Naive thymus-derived CD8-positive, alpha-beta T cell (primary cell): ENCODE results near the gene GGPS1. TPM values are rescaled to one million over a fixed set of nuclear protein-coding genes. Genes with fewer than 3 reads are reported as not detected.
"Not testable (repeated sequence)": the region's sequence is repeated elsewhere in the genome, so short reads cannot be mapped to it uniquely, and the experiment has no call there.

Experiments
- ATAC-seq, 2 donors: fragments of 150-1000 bp; cut with Tn5 transposase in 1 of 2; sonication (Bioruptor Pico), chemical (Tn5 transposase) in 1 of 2; 1 replicate in 1 of 2; 2 replicates in 1 of 2; pipeline ENCODE4 v1.10.0; 2021; ENCODE audit warnings: mild to moderate bottlenecking in 2 of 2, moderate library complexity in 2 of 2
- POLR2A ChIA-PET: fragments of 350-600 bp; sonication (Branson Sonifier 250); formaldehyde crosslinking; loops from one replicate; lab custom pipeline; 2021; ENCODE audit warnings: antibody characterized with exemption; lab: Charles Lee
- DNase-seq, 10 donors: peaks; one replicate each; pipeline versions ENCODE4 v3.0.0 to v3.0.0-alpha.2; 2020 to 2022
- H3K27ac Mint-ChIP-seq, 10 donors: one replicate each; pipeline ENCODE4 v1.8.0; 2020 to 2022; ENCODE audit warnings: mild to moderate bottlenecking in 10 of 10, mixed read lengths in 10 of 10, moderate library complexity in 4 of 10, inconsistent platforms in 1 of 10
- H3K27me3 Mint-ChIP-seq, 5 donors: one replicate each; pipeline ENCODE4 v1.8.0; 2021 to 2022; ENCODE audit warnings: mixed read lengths in 5 of 5
- H3K36me3 Mint-ChIP-seq, 3 donors: one replicate each; pipeline ENCODE4 v1.8.0; 2020 to 2022; ENCODE audit warnings: mixed read lengths in 3 of 3, mild to moderate bottlenecking in 2 of 3, inconsistent platforms in 1 of 3
- H3K4me1 Mint-ChIP-seq, 4 donors: one replicate each; pipeline ENCODE4 v1.8.0; 2021 to 2022; ENCODE audit warnings: mixed read lengths in 4 of 4
- H3K4me3 Mint-ChIP-seq, 10 donors: one replicate each; pipeline ENCODE4 v1.8.0; 2020 to 2022; ENCODE audit warnings: mild to moderate bottlenecking in 10 of 10, mixed read lengths in 10 of 10, moderate library complexity in 6 of 10, inconsistent platforms in 1 of 10
- H3K9me3 Mint-ChIP-seq, 9 donors: one replicate each; pipeline ENCODE4 v1.8.0; 2020 to 2022; ENCODE audit warnings: mixed read lengths in 9 of 9, mild to moderate bottlenecking in 3 of 9, inconsistent platforms in 1 of 9, moderate library complexity in 1 of 9
- polyA plus RNA-seq, 3 donors: library from polyadenylated mRNA; unstranded; fragments of 300-500 nt; fragmentation: Illumina TruSeq; gene quantifications; one replicate each; pipeline ENCODE4 v1.2.3, GENCODE V29; 2021
- total RNA-seq, 8 experiments: library from RNA in 2 of 8; stranded (reverse) in 2 of 8; gene quantifications; one replicate each; pipeline ENCODE4 v1.2.3 and lab custom pipeline; 2021 to 2026

The GGPS1 gene
- total RNA-seq (10 to 100 TPM; 55.1 to 55.3 TPM), polyA plus RNA-seq (10 to 100 TPM; 43.7 to 69.4 (median 57.3) TPM), total RNA-seq (lab: John Stamatoyannopoulos, UW) (2.0 to 15.0 (median 11.4) reads per million in 6 experiments)

DNA sequence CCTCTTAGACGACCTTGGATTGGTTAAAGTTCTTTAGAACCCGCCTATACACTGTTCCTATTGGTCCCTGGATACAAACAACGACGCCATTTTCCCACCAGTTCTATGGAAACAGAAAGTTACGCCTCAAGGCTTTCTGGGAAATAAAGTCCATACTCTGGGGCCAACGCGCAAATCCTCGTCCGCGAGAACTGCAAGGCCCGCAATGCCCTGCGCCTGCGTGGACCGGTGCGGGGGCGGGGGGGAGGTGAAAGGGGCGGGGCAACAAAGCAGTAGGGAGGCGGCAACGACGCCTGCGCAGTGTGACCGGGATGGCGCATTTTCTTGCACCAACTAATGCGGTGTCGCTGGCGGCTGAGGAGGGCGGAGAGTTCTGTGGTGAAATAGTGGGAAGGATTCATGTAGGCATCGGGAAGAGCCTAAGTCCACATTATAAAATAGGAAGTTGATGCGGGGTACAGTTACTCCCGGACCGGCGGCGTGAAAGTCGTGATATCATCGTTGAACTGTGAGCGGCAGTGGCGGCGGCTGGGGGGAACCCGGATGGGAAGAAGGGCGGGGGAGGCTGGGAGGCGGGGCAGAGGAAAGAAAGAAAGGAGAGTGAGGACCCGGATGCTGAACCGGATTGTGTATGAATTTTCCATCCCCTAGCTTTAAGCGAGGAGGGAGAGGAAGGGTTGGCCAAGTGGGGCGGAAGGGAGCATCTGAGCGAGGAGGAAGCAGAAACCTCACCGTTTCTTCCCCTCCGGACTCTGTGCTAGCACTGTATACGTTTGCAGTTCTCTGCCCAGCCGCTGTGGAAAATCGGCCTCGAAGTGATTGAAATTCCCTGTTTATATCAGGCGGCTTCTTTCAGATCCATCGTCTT, at the start of gene GGPS1:
Gene GGPS1 (plus strand): TSS at position 300 of the 868 bp plus-strand sequence. CDS start 6,695 bp downstream, outside the sequence.
- H3K4me1 Mint-ChIP-seq = peaks cover 15 to 35% (median 29%) of the 10 kb centered on the region in 4 donors
- POLR2A ChIA-PET = interaction anchor here (0.6 to 2.3 kb wide), 17 partner anchors 10 to 717 kb away, joined by 3 to 6 read pairs (median 3); partner anchors contain the start of genes RBM34 and TOMM20
- peaks cover 0 to 1% (median 0%) of the 10 kb centered on the region in 9 donors for H3K9me3 Mint-ChIP-seq
- peak within 1 kb of the TSS in 1 of 10 donors; percentile 81 for H3K4me3 Mint-ChIP-seq
- H3K36me3 Mint-ChIP-seq = peaks cover 0 to 30% (median 6%) of the 10 kb centered on the region in 3 donors
- DNase-seq = peak; percentile 96 to 100 (median 98)
- H3K27me3 Mint-ChIP-seq = no peaks in the 10 kb centered on the region
- peak; percentile 82 to 84 for ATAC-seq
- H3K27ac Mint-ChIP-seq = peak within 1 kb of the TSS in 2 of 10 donors; percentile 88 to 91

- DNase-seq (no peak), ATAC-seq (no peak)
- Mint-ChIP-seq H3K27me3 (no peaks in the 10 kb centered on the region), H3K4me1 (peaks cover 23 to 77% (median 63%) of the 10 kb centered on the region in 4 donors), H3K27ac (peak overlapping the region in 3 of 10 donors; percentile 12 to 67 (median 56)), H3K9me3 (peaks cover 0 to 4% (median 0%) of the 10 kb centered on the region in 9 donors), H3K4me3 (peak overlapping the region in 2 of 10 donors; percentile 13 to 20), H3K36me3 (peaks cover 0 to 7% (median 4%) of the 10 kb centered on the region in 3 donors)
- POLR2A ChIA-PET = no interaction called here
Observed at GRCh38 chr1:235278915-235279292, 49.5 kb upstream of the GGPS1 start.

- Mint-ChIP-seq H3K36me3 (peaks cover 0 to 7% (median 4%) of the 10 kb centered on the region in 3 donors), H3K9me3 (peaks cover 0 to 4% (median 0%) of the 10 kb centered on the region in 9 donors), H3K27ac (peak overlapping the region in 4 of 10 donors; percentile 22 to 83 (median 50)), H3K27me3 (no peaks in the 10 kb centered on the region), H3K4me3 (peak overlapping the region in 1 of 10 donors; percentile 27), H3K4me1 (peaks cover 23 to 79% (median 64%) of the 10 kb centered on the region in 4 donors)
- DNase-seq = no peak
- ATAC-seq = no peak
- POLR2A ChIA-PET = no interaction called here
Observed at GRCh38 chr1:235279694-235280093, 48.7 kb upstream of the GGPS1 start.

DNA sequence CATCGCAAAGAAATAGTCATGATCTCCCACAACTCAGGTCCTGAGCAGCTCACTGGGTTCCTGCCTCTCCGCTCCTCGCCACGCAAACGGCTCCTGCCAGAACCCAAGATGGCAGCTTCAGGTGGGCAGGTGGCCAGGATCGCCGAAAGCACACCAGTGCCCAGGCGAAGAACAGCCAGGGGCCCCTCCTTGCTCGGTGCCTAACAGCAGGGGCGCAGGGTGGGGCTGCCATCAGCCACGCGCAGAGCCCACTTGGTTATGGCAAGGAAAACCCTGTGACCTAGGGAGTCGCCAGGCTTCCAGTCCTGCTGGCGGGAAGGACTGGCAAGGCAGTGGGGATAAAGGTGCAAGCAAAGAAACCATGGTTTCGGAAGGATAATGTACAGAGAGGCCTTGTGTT, 47.9 kb upstream of the GGPS1 start:
- Mint-ChIP-seq H3K4me3 (peak overlapping the region in 3 of 10 donors; percentile 33 to 49 (median 38)), H3K27ac (peak overlapping the region in 7 of 10 donors; percentile 21 to 85 (median 47)), H3K27me3 (no peaks in the 10 kb centered on the region), H3K36me3 (peaks cover 0 to 7% (median 5%) of the 10 kb centered on the region in 3 donors), H3K4me1 (peaks cover 22 to 78% (median 62%) of the 10 kb centered on the region in 4 donors), H3K9me3 (peaks cover 0 to 4% (median 0%) of the 10 kb centered on the region in 9 donors)
- POLR2A ChIA-PET = no interaction called here
- ATAC-seq (no peak), DNase-seq (no peak)

DNA sequence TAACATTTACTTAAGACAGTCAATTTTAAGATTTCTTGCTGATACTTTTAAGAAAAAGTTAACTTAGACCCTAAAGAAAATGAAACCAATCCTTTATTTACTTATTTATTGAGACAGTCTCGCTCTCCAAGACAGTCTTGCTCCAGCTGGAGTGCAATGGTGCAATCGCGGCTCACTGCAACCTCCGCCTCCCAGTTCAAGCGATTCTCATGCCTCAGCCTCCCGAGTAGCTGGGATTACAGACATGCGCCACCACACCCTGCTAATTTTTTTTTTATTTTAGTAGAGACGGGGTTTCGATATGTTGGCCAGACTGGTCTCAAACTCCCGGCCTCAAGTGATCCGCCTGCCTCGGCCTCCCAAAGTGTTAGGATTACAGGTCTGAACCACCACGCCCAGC, 44.7 kb upstream of the GGPS1 start:
- not testable (repeated sequence) for H3K4me3 Mint-ChIP-seq, DNase-seq, ATAC-seq, H3K9me3 Mint-ChIP-seq, H3K27ac Mint-ChIP-seq, H3K36me3 Mint-ChIP-seq, H3K27me3 Mint-ChIP-seq
- POLR2A ChIA-PET = interaction anchor here (1.0 kb wide), 1 partner anchor 35 kb away, joined by 3 read pairs; no protein-coding TSS in a partner anchor
- H3K4me1 Mint-ChIP-seq = peaks cover 29 to 83% (median 67%) of the 10 kb centered on the region in 4 donors

DNA sequence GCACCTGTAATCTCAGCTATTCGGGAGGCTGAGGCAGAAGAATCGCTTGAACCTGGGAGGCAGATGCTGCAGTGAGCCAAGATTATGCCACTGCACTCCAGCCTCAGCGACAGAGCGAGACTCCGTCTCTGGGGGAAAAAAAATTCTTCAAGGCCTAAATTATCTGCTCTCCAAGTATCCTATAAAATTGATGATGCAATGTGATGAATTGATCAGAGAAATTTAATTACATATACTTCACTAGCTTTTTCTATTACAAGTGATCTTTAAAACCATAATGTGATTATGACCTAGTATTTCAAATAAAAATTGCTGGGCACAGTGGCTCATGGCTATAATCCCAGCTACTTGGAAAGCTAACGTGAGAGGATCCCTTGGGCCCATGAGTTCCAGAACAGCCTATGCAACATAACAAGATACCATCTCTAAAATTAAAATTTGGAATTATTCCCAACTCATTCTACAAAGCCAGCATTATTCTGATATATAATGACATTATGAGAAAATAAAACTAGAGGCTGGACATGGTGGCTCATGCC, 44.1 kb upstream of the GGPS1 start:
- H3K4me1 Mint-ChIP-seq = peaks cover 28 to 83% (median 68%) of the 10 kb centered on the region in 4 donors
- POLR2A ChIA-PET = interaction anchor here (1.0 kb wide), 1 partner anchor 35 kb away, joined by 3 read pairs; no protein-coding TSS in a partner anchor
- DNase-seq = no peak
- peaks cover 0 to 7% (median 5%) of the 10 kb centered on the region in 3 donors for H3K36me3 Mint-ChIP-seq
- no peak for ATAC-seq
- H3K4me3 Mint-ChIP-seq = no peak overlapping the region
- no peaks in the 10 kb centered on the region for H3K9me3 Mint-ChIP-seq
- no peaks in the 10 kb centered on the region for H3K27me3 Mint-ChIP-seq
- H3K27ac Mint-ChIP-seq = no peak overlapping the region

GRCh38 chr1:235286667-235287066, 41.7 kb upstream of the GGPS1 start:
- POLR2A ChIA-PET = no interaction called here
- H3K27me3 Mint-ChIP-seq = no peaks in the 10 kb centered on the region
- peak overlapping the region in 9 of 10 donors; percentile 12 to 61 (median 22) for H3K4me3 Mint-ChIP-seq
- peaks cover 0 to 7% (median 2%) of the 10 kb centered on the region in 3 donors for H3K36me3 Mint-ChIP-seq
- H3K27ac Mint-ChIP-seq = peak overlapping the region; percentile 3 to 71 (median 30)
- DNase-seq (no peak), ATAC-seq (peak in 1 of 2 donors; percentile 12)
- H3K4me1 Mint-ChIP-seq = peaks cover 25 to 87% (median 69%) of the 10 kb centered on the region in 4 donors
- no peaks in the 10 kb centered on the region for H3K9me3 Mint-ChIP-seq

DNA sequence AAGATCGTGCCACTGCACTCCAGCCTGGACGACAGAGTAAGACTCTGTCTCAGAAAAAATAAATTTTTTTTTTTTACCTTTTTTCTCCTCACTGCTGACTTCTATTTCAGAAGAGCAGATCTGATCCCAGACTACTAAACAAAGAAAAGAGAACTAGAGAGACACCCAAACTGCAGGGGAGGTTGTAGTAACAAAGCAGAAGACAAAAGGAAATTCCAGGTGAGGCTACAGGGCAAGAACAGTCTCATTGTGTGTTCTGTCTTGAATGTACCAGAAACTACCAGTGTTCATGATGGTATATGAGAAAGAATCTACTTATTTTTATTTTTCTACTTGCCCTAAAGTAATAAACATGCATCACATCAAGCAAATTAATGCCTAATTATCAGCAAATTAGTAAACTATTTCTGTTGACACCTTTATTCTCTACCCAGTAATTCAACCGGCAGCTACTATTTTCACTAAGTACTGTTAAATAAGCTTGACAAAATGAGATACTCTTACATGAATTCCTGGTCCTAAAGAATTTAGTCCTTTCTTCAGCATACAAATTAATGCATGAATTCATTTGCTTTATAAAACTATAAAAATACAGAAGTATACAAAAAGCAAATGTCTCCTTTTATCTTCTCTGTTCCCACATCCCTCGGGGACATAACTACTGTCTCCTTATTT, 41.0 kb upstream of the GGPS1 start:
- POLR2A ChIA-PET = no interaction called here
- H3K27ac Mint-ChIP-seq = peak overlapping the region in 9 of 10 donors; percentile 2 to 65 (median 15)
- DNase-seq (no peak), ATAC-seq (no peak)
- peak overlapping the region in 3 of 10 donors; percentile 4 to 61 (median 29) for H3K4me3 Mint-ChIP-seq
- no peaks in the 10 kb centered on the region for H3K27me3 Mint-ChIP-seq
- peaks cover 0 to 7% (median 2%) of the 10 kb centered on the region in 3 donors for H3K36me3 Mint-ChIP-seq
- H3K9me3 Mint-ChIP-seq = no peaks in the 10 kb centered on the region
- H3K4me1 Mint-ChIP-seq = peaks cover 26 to 86% (median 69%) of the 10 kb centered on the region in 4 donors

DNA sequence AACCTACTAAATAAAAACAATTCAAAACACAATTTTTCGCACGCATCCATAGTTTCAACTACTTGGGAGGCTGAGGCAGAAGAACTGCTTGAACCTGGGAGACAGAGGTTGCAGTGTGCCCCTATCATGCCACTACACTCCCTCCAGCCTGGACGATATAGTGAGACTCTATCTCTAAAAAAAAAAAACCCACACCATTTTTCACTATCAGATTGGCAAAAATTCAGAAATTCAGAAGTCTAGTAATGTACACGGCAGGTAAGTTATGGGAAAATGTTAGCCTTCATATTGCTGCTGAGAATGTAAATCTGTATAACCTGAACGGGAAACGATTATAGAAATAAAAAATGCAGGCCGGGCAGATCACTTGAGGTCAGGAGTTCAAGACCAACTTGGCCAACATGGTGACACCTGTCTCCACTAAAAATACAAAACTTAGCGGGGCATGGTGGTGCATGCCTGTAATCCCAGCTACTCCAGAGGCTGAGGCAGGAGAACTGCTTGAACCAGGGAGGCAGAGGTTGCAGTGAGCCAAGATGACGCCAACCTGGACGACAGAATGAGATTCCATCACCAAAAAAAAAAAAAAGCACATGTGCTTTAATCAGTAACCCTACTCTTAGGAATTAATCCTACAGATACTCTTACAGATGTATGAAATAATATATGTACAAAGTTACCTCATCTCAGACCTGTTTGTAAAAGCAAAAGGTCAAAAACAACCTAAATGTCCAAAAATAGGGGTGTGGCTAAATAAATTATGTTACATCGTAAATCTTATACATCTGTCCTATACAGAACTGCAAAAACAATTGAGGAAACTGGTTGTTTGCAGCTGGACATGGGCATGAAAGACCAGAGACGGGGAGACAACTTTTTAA, 38.3 kb upstream of the GGPS1 start:
- peaks cover 0 to 7% (median 2%) of the 10 kb centered on the region in 3 donors for H3K36me3 Mint-ChIP-seq

GRCh38 chr1:235290740-235291502, 37.4 kb upstream of the GGPS1 start:
- DNase-seq (no peak), ATAC-seq (peak in 1 of 2 donors; percentile 25)
- POLR2A ChIA-PET = no interaction called here
- Mint-ChIP-seq H3K4me1 (peaks cover 28 to 86% (median 73%) of the 10 kb centered on the region in 4 donors), H3K27ac (peak overlapping the region in 4 of 10 donors; percentile 17 to 48 (median 33)), H3K36me3 (peaks cover 0 to 9% (median 0%) of the 10 kb centered on the region in 3 donors), H3K9me3 (peaks cover 0 to 4% (median 0%) of the 10 kb centered on the region in 9 donors), H3K27me3 (no peaks in the 10 kb centered on the region), H3K4me3 (no peak overlapping the region)

More for the DNA sequence above, 38.3 kb upstream of the GGPS1 start:
- no peaks in the 10 kb centered on the region for H3K9me3 Mint-ChIP-seq
- ATAC-seq (no peak), DNase-seq (no peak)
- POLR2A ChIA-PET = no interaction called here
- peaks cover 29 to 88% (median 74%) of the 10 kb centered on the region in 4 donors for H3K4me1 Mint-ChIP-seq
- no peaks in the 10 kb centered on the region for H3K27me3 Mint-ChIP-seq
- H3K27ac Mint-ChIP-seq = peak overlapping the region in 4 of 10 donors; percentile 33 to 57 (median 40)
- peak overlapping the region in 5 of 10 donors; percentile 1 to 30 (median 22) for H3K4me3 Mint-ChIP-seq
